Lung (tissue), 12 donors: Measurements from ENCODE around the gene PELI2. TPM values are rescaled to one million over a fixed set of nuclear protein-coding genes. Genes with fewer than 3 reads are reported as not detected.

ENCODE experiments used
- ATAC-seq: fragments of 200-7000 bp; cut with Tn5 transposase; one replicate; pipeline ENCODE4 v1.9.1; 2020; ENCODE audit warnings: moderate number of reproducible peaks; ENCODE audit not compliant: insufficient read depth, low FRiP score
- DNase-seq, 3 donors: peaks; one replicate each; pipeline ENCODE4 v3.0.0-alpha.2; 2013 to 2017
- H3K27ac ChIP-seq, 2 donors: one replicate each; pipeline ENCODE4 v1.5.1; 2013; ENCODE audit warnings: mild to moderate bottlenecking in 2 of 2, moderate library complexity in 2 of 2, control low read depth in 1 of 2, inconsistent platforms in 1 of 2, low read depth in 1 of 2, low read length in 1 of 2
- H3K27me3 ChIP-seq, 3 donors: one replicate each; pipeline ENCODE4 v1.5.1; 2013; ENCODE audit warnings: low read length in 2 of 3; ENCODE audit not compliant: control insufficient read depth in 3 of 3, insufficient read depth in 3 of 3
- H3K36me3 ChIP-seq, 4 donors: one replicate each; pipeline ENCODE4 v1.5.1; 2013; ENCODE audit warnings: low read length in 4 of 4, mild to moderate bottlenecking in 1 of 4, moderate library complexity in 1 of 4; ENCODE audit not compliant: control insufficient read depth in 4 of 4, insufficient read depth in 4 of 4
- H3K4me1 ChIP-seq, 5 donors: one replicate each; pipeline ENCODE4 v1.5.1; 2013; ENCODE audit warnings: low read length in 5 of 5, mild to moderate bottlenecking in 2 of 5, moderate library complexity in 1 of 5; ENCODE audit not compliant: control insufficient read depth in 5 of 5, insufficient read depth in 5 of 5
- H3K4me3 ChIP-seq: one replicate; pipeline ENCODE4 v1.5.1; 2013; ENCODE audit warnings: mild to moderate bottlenecking, control low read depth, moderate library complexity
- H3K9ac ChIP-seq, 2 donors: one replicate each; pipeline ENCODE4 v1.5.1; 2013; ENCODE audit warnings: low read length in 2 of 2, control low read depth in 1 of 2; ENCODE audit not compliant: insufficient read depth in 1 of 2
- H3K9me3 ChIP-seq, 4 donors: one replicate each; pipeline ENCODE4 v1.5.1; 2013; ENCODE audit warnings: low read length in 3 of 4, mild to moderate bottlenecking in 1 of 4, moderate library complexity in 1 of 4; ENCODE audit not compliant: control insufficient read depth in 4 of 4, insufficient read depth in 3 of 4
- CTCF ChIP-seq: IDR thresholded peaks from 2 replicates; pipeline ENCODE4 v1.5.1; 2012; ENCODE audit warnings: mild to moderate bottlenecking; ENCODE audit errors: control extremely low read depth, extremely low read depth
- WGBS, 2 donors: extraction: QIAGEN DNeasy Blood & Tissue Kit; methylation state at CpG; one replicate each; pipeline ENCODE4 v1.1.7; 2013; 5-methylcytosine and 5-hydroxymethylcytosine counted together
- polyA plus RNA-seq, 2 donors: library from polyadenylated mRNA; stranded (reverse); fragments of 200-250 nt; gene quantifications; one replicate each; pipeline ENCODE4 v1.2.1, GENCODE V29; 2013
- total RNA-seq, 2 donors: library from RNA; depleted of rRNA in 1 of 2; stranded (reverse); fragments of >200 nt in 1 of 2; gene quantifications; one replicate each; pipeline ENCODE4 v1.2.1, GENCODE V29; 2014 to 2021
- donor health status: control.
- donor health status: control.
- donor health status: Bipolar disorder and iron deficiency.
- donor health status: healthy.
- donor health status: DM: yes; HTN: yes; CAD: no.

PELI2 gene
- total and polyA plus RNA-seq, 4 donors, result 3.8 to 21.1 (median 8.5) TPM

- no peak overlapping the region for H3K9ac ChIP-seq
- no peaks in the 10 kb centered on the region for H3K27me3 ChIP-seq
- no peaks in the 10 kb centered on the region for H3K36me3 ChIP-seq
- no peak for DNase-seq
- no peaks in the 10 kb centered on the region for H3K9me3 ChIP-seq
- peaks cover 0 to 6% (median 0%) of the 10 kb centered on the region in 5 donors for H3K4me1 ChIP-seq
- WGBS, 2 donors, result 84 to 92% methylated on average over 1 of the region's 1 CpG
- no peak for ATAC-seq
- TF ChIP-seq CTCF, result no peak
- no peak overlapping the region for H3K27ac ChIP-seq
- H3K4me3 ChIP-seq, result no peak overlapping the region
These were observed 24.8 kb downstream of the PELI2 start for GRCh38 chr14:56143025-56143424.

- H3K27me3 ChIP-seq, result no peaks in the 10 kb centered on the region
- no peak overlapping the region for H3K4me3 ChIP-seq
- peaks cover 0 to 6% (median 0%) of the 10 kb centered on the region in 5 donors for H3K4me1 ChIP-seq
- no peaks in the 10 kb centered on the region for H3K9me3 ChIP-seq
- 95 to 99% methylated on average over 1 of the region's 1 CpG for WGBS, 2 donors
- H3K9ac ChIP-seq, result no peak overlapping the region
- H3K27ac ChIP-seq, result no peak overlapping the region
- ATAC-seq (no peak), DNase-seq (no peak)
- TF ChIP-seq CTCF, result no peak
- no peaks in the 10 kb centered on the region for H3K36me3 ChIP-seq
These were observed 26.0 kb downstream of the PELI2 start for GRCh38 chr14:56144176-56144575.

GRCh38 chr14:56145181-56145769 lies 27.1 kb downstream of the PELI2 start:
- Histone ChIP-seq H3K27ac (no peak overlapping the region), H3K9me3 (no peaks in the 10 kb centered on the region), H3K4me1 (peaks cover 0 to 6% (median 0%) of the 10 kb centered on the region in 5 donors), H3K9ac (no peak overlapping the region), H3K27me3 (no peaks in the 10 kb centered on the region), H3K36me3 (no peaks in the 10 kb centered on the region), H3K4me3 (no peak overlapping the region)
- WGBS, 2 donors, result 76 to 84% methylated on average over 5 of the region's 5 CpGs
- ATAC-seq (no peak), DNase-seq (no peak)
- TF ChIP-seq CTCF, result no peak

- H3K36me3 ChIP-seq, result no peaks in the 10 kb centered on the region
- no peak for TF ChIP-seq CTCF
- ATAC-seq, result no peak
- H3K27me3 ChIP-seq, result no peaks in the 10 kb centered on the region
- DNase-seq, result no peak
- H3K9me3 ChIP-seq, result no peaks in the 10 kb centered on the region
- no peak overlapping the region for H3K27ac ChIP-seq
- peaks cover 0 to 9% (median 2%) of the 10 kb centered on the region in 5 donors for H3K4me1 ChIP-seq
- H3K4me3 ChIP-seq, result no peak overlapping the region
- H3K9ac ChIP-seq, result no peak overlapping the region
- WGBS, 2 donors, result 78 to 85% methylated on average over 3 of the region's 3 CpGs
These were observed 27.8 kb downstream of the PELI2 start for GRCh38 chr14:56145965-56146364.
